ENCODE data around the gene ENPEP. TPM values are rescaled to one million over a fixed set of nuclear protein-coding genes. Genes with fewer than 3 reads are reported as not detected.
A peak's percentile ranks its signal among the peaks of the same experiment; 100 is the strongest.

ENPEP gene
- polyA plus RNA-seq, 6 donors from 2014 or later: 0.16 TPM; not detected in 5

DNA sequence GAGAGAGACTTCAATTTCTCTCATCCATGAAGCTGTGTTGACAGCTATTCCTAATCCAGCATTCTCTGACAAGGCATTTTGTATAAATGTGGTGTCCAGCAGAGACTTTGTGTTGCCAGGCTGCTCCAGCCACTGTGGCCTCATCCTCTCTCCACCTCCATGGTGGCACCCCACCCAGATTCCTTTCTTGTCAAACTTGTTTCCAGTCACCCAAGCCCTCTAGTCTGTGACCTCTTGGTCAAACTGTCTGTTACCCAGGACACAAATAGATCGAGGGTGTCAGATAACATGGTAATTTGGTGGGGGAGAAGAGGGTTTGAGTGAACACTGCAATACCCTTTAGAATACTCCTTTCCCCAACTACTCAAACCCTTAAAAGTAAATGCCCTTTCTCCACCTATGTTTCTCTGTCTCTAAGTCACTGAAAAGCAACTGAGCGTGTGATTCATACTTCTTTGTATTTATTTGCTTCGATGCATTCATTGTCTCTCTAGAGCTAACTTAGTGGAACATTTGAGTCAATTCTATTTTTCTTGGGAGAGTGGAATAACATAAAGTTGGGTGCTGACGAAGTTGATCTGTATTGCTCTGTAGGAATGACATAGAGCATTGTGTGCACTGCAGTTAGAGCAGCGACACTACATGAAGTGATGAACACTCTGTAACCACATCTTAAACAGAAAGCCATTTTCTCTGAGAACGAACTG is 133.2 kb downstream of the ENPEP start:
- Mint-ChIP-seq H3K27me3 (peaks cover 51 to 65% (median 52%) of the 10 kb centered on the region in 3 donors), H3K27ac (no peak overlapping the region), H3K4me3 (no peak overlapping the region), H3K9me3 (peaks cover 0 to 10% (median 3%) of the 10 kb centered on the region in 7 donors), H3K4me1 (peaks cover 0 to 5% (median 0%) of the 10 kb centered on the region in 3 donors), H3K36me3 (no peaks in the 10 kb centered on the region)
- no peak for DNase-seq
- no peak for ATAC-seq (ENCODE audit: low read depth in 2 of 2)

GRCh38 chr4:110610620-110610939 is 134.6 kb downstream of the ENPEP start:
- H3K27me3 Mint-ChIP-seq: peaks cover 58 to 74% (median 65%) of the 10 kb centered on the region in 3 donors
- peaks cover 0 to 11% (median 4%) of the 10 kb centered on the region in 7 donors for H3K9me3 Mint-ChIP-seq
- no peaks in the 10 kb centered on the region for H3K36me3 Mint-ChIP-seq
- H3K4me1 Mint-ChIP-seq: peaks cover 0 to 8% (median 3%) of the 10 kb centered on the region in 3 donors
- H3K4me3 Mint-ChIP-seq: no peak overlapping the region
- ATAC-seq (ENCODE audit: low read depth in 2 of 2) (no peak), DNase-seq (no peak)
- no peak overlapping the region for H3K27ac Mint-ChIP-seq

GRCh38 chr4:110610940-110611831 is 135.2 kb downstream of the ENPEP start:
- DNase-seq (no peak), ATAC-seq (ENCODE audit: low read depth in 2 of 2) (no peak)
- Mint-ChIP-seq H3K4me1 (peaks cover 0 to 9% (median 5%) of the 10 kb centered on the region in 3 donors), H3K9me3 (peaks cover 0 to 14% (median 7%) of the 10 kb centered on the region in 7 donors), H3K27ac (peak overlapping the region in 1 of 6 donors; percentile 26), H3K36me3 (no peaks in the 10 kb centered on the region), H3K4me3 (peak overlapping the region in 2 of 8 donors; percentile 5 to 15), H3K27me3 (peaks cover 58 to 80% (median 71%) of the 10 kb centered on the region in 3 donors)

GRCh38 chr4:110611968-110612447 is 136.1 kb downstream of the ENPEP start:
- DNase-seq: no peak
- peaks cover 0 to 18% (median 5%) of the 10 kb centered on the region in 7 donors for H3K9me3 Mint-ChIP-seq
- no peak overlapping the region for H3K4me3 Mint-ChIP-seq
- H3K27me3 Mint-ChIP-seq: peaks cover 65 to 84% (median 79%) of the 10 kb centered on the region in 3 donors
- no peak for ATAC-seq (ENCODE audit: low read depth in 2 of 2)
- no peak overlapping the region for H3K27ac Mint-ChIP-seq
- H3K36me3 Mint-ChIP-seq: no peaks in the 10 kb centered on the region
- peaks cover 0 to 12% (median 5%) of the 10 kb centered on the region in 3 donors for H3K4me1 Mint-ChIP-seq

GRCh38 chr4:110612631-110613269 is 136.8 kb downstream of the ENPEP start:
- Mint-ChIP-seq H3K27ac (peak overlapping the region in 1 of 6 donors; percentile 56), H3K9me3 (peaks cover 0 to 20% (median 5%) of the 10 kb centered on the region in 7 donors), H3K4me3 (no peak overlapping the region), H3K4me1 (peaks cover 0 to 12% (median 7%) of the 10 kb centered on the region in 3 donors), H3K27me3 (peaks cover 70 to 88% (median 84%) of the 10 kb centered on the region in 3 donors), H3K36me3 (peaks cover 0 to under 1% of the 10 kb centered on the region in 2 donors)
- ATAC-seq (ENCODE audit: low read depth in 2 of 2) (no peak), DNase-seq (no peak)

GRCh38 chr4:110613745-110614144 is 137.8 kb downstream of the ENPEP start:
- no peak for ATAC-seq (ENCODE audit: low read depth in 2 of 2)
- H3K9me3 Mint-ChIP-seq: peaks cover 0 to 28% (median 10%) of the 10 kb centered on the region in 7 donors
- DNase-seq: no peak
- H3K4me1 Mint-ChIP-seq: peaks cover 6 to 22% (median 12%) of the 10 kb centered on the region in 3 donors
- H3K27ac Mint-ChIP-seq: no peak overlapping the region
- H3K4me3 Mint-ChIP-seq: no peak overlapping the region
- peaks cover 0 to 10% of the 10 kb centered on the region in 2 donors for H3K36me3 Mint-ChIP-seq
- H3K27me3 Mint-ChIP-seq: peaks cover 65 to 88% (median 84%) of the 10 kb centered on the region in 3 donors

DNA sequence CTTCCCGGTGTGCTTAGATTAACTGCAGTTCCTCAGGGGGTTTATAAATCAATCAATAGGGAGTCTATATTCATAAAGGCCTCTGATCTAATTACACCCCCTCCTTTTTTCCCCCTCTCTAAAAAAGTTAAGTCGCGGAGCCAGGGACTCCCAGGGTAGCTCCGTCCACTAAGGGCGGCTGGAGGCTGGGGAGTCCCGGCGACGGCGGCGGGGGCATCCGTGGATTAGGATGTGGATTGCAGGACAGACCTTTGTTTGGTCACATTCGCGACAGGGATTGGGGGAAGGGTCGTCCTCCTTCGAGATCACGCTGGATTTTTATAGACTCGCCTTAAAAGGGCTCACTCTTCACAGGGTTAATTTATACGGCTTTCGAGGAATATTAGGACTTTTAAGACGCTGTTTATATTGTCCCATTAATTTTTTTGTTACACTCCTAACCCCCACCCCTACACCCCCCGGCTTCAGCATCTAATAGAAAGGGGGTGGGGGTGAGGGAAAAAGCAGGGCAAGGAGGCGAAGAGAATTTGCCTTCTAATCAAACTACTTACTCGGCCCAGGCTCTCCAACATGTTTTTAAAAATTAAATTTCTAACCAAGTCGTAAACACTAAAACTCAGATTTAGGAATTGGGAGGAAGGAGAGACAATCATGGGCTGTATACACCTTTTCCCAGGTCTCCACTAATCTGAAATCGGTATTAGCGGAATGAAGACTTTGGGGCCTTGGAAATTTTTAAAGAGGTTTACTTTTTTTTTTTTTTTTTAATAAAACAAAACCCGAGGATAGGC is 138.4 kb downstream of the ENPEP start:
- Mint-ChIP-seq H3K4me1 (peaks cover 9 to 25% (median 18%) of the 10 kb centered on the region in 3 donors), H3K27me3 (peaks cover 63 to 88% (median 84%) of the 10 kb centered on the region in 3 donors), H3K4me3 (no peak overlapping the region), H3K36me3 (peaks cover 0 to 16% of the 10 kb centered on the region in 2 donors), H3K9me3 (peaks cover 0 to 34% (median 10%) of the 10 kb centered on the region in 7 donors), H3K27ac (no peak overlapping the region)
- ATAC-seq (ENCODE audit: low read depth in 2 of 2) (no peak), DNase-seq (no peak)

Other genes with a start within 250 kb of the ENPEP start
- gene PITX2, start 146.9 kb downstream of the ENPEP start, polyA plus RNA-seq (ENCODE audit: low read depth in 6 of 6): not detected

Data from naive B cell (primary cell).